Mononuclear cell (primary cell): Measurements from ENCODE around the gene SCMH1. TPM values are rescaled to one million over a fixed set of nuclear protein-coding genes. Genes with fewer than 3 reads are reported as not detected.
"Not testable (repeated sequence)": the region's sequence is repeated elsewhere in the genome, so short reads cannot be mapped to it uniquely, and the experiment has no call there.

Experiments
- H3K27me3 ChIP-seq: 2 replicates; pipeline ENCODE4 v1.6.0; 2011; ENCODE audit warnings: low read length, control low read depth; ENCODE audit not compliant: insufficient read depth
- H3K4me1 ChIP-seq: 2 replicates; pipeline ENCODE4 v1.5.1; 2011; ENCODE audit warnings: mild to moderate bottlenecking, low read length, control low read depth; ENCODE audit not compliant: insufficient read depth
- H3K4me3 ChIP-seq: 2 replicates; pipeline ENCODE4 v1.5.1; 2011; ENCODE audit warnings: mild to moderate bottlenecking, low read length, moderate library complexity
- H3K9me3 ChIP-seq: 2 replicates; pipeline ENCODE4 v1.5.1; 2011; ENCODE audit warnings: low read depth, mild to moderate bottlenecking, control low read depth, low read length
- total RNA-seq: library from RNA; depleted of rRNA; stranded (reverse); fragments of >200 nt; gene quantifications from one replicate; pipeline ENCODE4 v1.2.3, GENCODE V29; 2012

Gene SCMH1
- total RNA-seq, 1 donor, result 13.5 TPM

- H3K4me3 ChIP-seq, result no peak overlapping the region
- peaks cover 7% of the 10 kb centered on the region for H3K4me1 ChIP-seq
- no peaks in the 10 kb centered on the region for H3K27me3 ChIP-seq
- H3K9me3 ChIP-seq, result no peaks in the 10 kb centered on the region
Measured at GRCh38 chr1:41236781-41237180, 5.3 kb downstream of the SCMH1 start.

GRCh38 chr1:41235893-41236292 lies 6.2 kb downstream of the SCMH1 start:
- no peak overlapping the region for H3K4me3 ChIP-seq
- H3K4me1 ChIP-seq, result peaks cover 2% of the 10 kb centered on the region
- no peaks in the 10 kb centered on the region for H3K9me3 ChIP-seq
- H3K27me3 ChIP-seq, result no peaks in the 10 kb centered on the region

- Histone ChIP-seq H3K4me3 (no peak overlapping the region), H3K27me3 (no peaks in the 10 kb centered on the region), H3K9me3 (no peaks in the 10 kb centered on the region), H3K4me1 (no peaks in the 10 kb centered on the region)
Measured at GRCh38 chr1:41233708-41234107, 8.4 kb downstream of the SCMH1 start.

- H3K9me3 ChIP-seq, result no peaks in the 10 kb centered on the region
- no peaks in the 10 kb centered on the region for H3K4me1 ChIP-seq
- no peak overlapping the region for H3K4me3 ChIP-seq
- no peaks in the 10 kb centered on the region for H3K27me3 ChIP-seq
Measured at GRCh38 chr1:41232305-41232704, 9.8 kb downstream of the SCMH1 start.

- no peaks in the 10 kb centered on the region for H3K4me1 ChIP-seq
- H3K27me3 ChIP-seq, result no peaks in the 10 kb centered on the region
- no peaks in the 10 kb centered on the region for H3K9me3 ChIP-seq
- no peak overlapping the region for H3K4me3 ChIP-seq
Measured at GRCh38 chr1:41230656-41231055, 11.4 kb downstream of the SCMH1 start.

- not testable (repeated sequence) for H3K27me3 ChIP-seq, H3K4me3 ChIP-seq, H3K4me1 ChIP-seq, H3K9me3 ChIP-seq
Measured at GRCh38 chr1:41229219-41229618, 12.9 kb downstream of the SCMH1 start.

- Histone ChIP-seq H3K27me3 (no peaks in the 10 kb centered on the region), H3K4me1 (peaks cover 4% of the 10 kb centered on the region), H3K4me3 (no peak overlapping the region), H3K9me3 (no peaks in the 10 kb centered on the region)
Measured at GRCh38 chr1:41226815-41227434, 15.2 kb downstream of the SCMH1 start.

GRCh38 chr1:41225495-41225894 lies 16.6 kb downstream of the SCMH1 start:
- Histone ChIP-seq H3K4me3 (no peak overlapping the region), H3K27me3 (no peaks in the 10 kb centered on the region), H3K9me3 (no peaks in the 10 kb centered on the region)

GRCh38 chr1:41222496-41222895 lies 19.6 kb downstream of the SCMH1 start:
- Histone ChIP-seq H3K27me3 (no peaks in the 10 kb centered on the region), H3K4me1 (peaks cover 4% of the 10 kb centered on the region), H3K9me3 (peaks cover 14% of the 10 kb centered on the region), H3K4me3 (no peak overlapping the region)

More at GRCh38 chr1:41225495-41225894, 16.6 kb downstream of the SCMH1 start:
- H3K4me1 ChIP-seq, result peaks cover 4% of the 10 kb centered on the region

- no peak overlapping the region for H3K4me3 ChIP-seq
- H3K27me3 ChIP-seq, result no peaks in the 10 kb centered on the region
- peaks cover 4% of the 10 kb centered on the region for H3K4me1 ChIP-seq
- peaks cover 14% of the 10 kb centered on the region for H3K9me3 ChIP-seq
Measured at GRCh38 chr1:41221995-41222394, 20.1 kb downstream of the SCMH1 start.

- H3K27me3 ChIP-seq, result no peaks in the 10 kb centered on the region
- no peak overlapping the region for H3K4me3 ChIP-seq
- peaks cover 14% of the 10 kb centered on the region for H3K9me3 ChIP-seq
- peaks cover 4% of the 10 kb centered on the region for H3K4me1 ChIP-seq
Measured at GRCh38 chr1:41218152-41218551, 24.0 kb downstream of the SCMH1 start.

- Histone ChIP-seq H3K4me1 (peaks cover under 1% of the 10 kb centered on the region), H3K4me3 (no peak overlapping the region), H3K27me3 (no peaks in the 10 kb centered on the region), H3K9me3 (peaks cover 14% of the 10 kb centered on the region)
Measured at GRCh38 chr1:41217441-41217840, 24.7 kb downstream of the SCMH1 start.

GRCh38 chr1:41215623-41216022 lies 26.5 kb downstream of the SCMH1 start:
- Histone ChIP-seq H3K27me3 (no peaks in the 10 kb centered on the region), H3K4me3 (no peak overlapping the region), H3K4me1 (no peaks in the 10 kb centered on the region), H3K9me3 (peaks cover 14% of the 10 kb centered on the region)

- H3K4me3 ChIP-seq, result no peak overlapping the region
- no peaks in the 10 kb centered on the region for H3K27me3 ChIP-seq
- H3K9me3 ChIP-seq, result peaks cover 4% of the 10 kb centered on the region
- H3K4me1 ChIP-seq, result no peaks in the 10 kb centered on the region
Measured at GRCh38 chr1:41213341-41213740, 28.8 kb downstream of the SCMH1 start.

GRCh38 chr1:41211608-41212007 lies 30.5 kb downstream of the SCMH1 start:
- not testable (repeated sequence) for H3K9me3 ChIP-seq

GRCh38 chr1:41207053-41207452 lies 35.1 kb downstream of the SCMH1 start:
- H3K4me1 ChIP-seq, H3K4me3 ChIP-seq, H3K27me3 ChIP-seq, H3K9me3 ChIP-seq: not testable (repeated sequence)

More at GRCh38 chr1:41211608-41212007, 30.5 kb downstream of the SCMH1 start:
- H3K4me1 ChIP-seq, H3K4me3 ChIP-seq, H3K27me3 ChIP-seq: not testable (repeated sequence)
